ENCODE measurements around the gene MCC. TPM values are rescaled to one million over a fixed set of nuclear protein-coding genes. Genes with fewer than 3 reads are reported as not detected.
A peak's percentile ranks its signal among the peaks of the same experiment; 100 is the strongest.

MCC gene
- total RNA-seq, 2 experiments from 2014 or later, result 2.9 to 3.3 TPM

GRCh38 chr5:113162770-113163169, 325.5 kb downstream of the MCC start:
- H3K36me3 Mint-ChIP-seq (ENCODE audit: low read depth), result no peaks in the 10 kb centered on the region
- peaks cover 13% of the 10 kb centered on the region for H3K27me3 Mint-ChIP-seq
- no peaks in the 10 kb centered on the region for H3K9me3 Mint-ChIP-seq
- H3K27ac Mint-ChIP-seq, result no peak overlapping the region
- no peak for DNase-seq
- no peak overlapping the region for H3K4me3 Mint-ChIP-seq
- ChIA-PET POLR2A (no interaction called here), CTCF (no interaction called here)
- H3K4me1 Mint-ChIP-seq, result no peaks in the 10 kb centered on the region

DNA sequence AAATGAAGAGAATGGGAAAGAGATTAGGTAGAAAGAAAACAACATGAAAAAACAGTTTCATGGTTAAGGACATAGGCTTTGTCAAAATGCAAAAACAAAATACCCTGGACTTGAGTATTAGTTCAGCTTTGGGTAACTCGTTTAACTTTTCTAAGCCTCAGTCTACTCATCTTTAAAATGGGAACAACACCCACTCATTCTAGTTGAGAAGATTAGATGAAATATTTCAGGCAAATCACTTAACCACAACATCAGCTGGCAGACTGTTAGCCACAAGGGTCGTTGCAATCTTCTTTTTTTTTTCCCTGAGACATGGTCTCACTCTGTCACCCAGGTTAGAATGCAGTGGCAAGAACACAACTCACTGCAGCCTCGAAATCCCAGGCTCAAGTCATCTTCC, 326.0 kb downstream of the MCC start:
- ChIA-PET CTCF (no interaction called here), POLR2A (no interaction called here)
- H3K4me1 Mint-ChIP-seq, result no peaks in the 10 kb centered on the region
- no peak overlapping the region for H3K4me3 Mint-ChIP-seq
- H3K27ac Mint-ChIP-seq, result no peak overlapping the region
- H3K27me3 Mint-ChIP-seq, result peaks cover 13% of the 10 kb centered on the region
- no peaks in the 10 kb centered on the region for H3K9me3 Mint-ChIP-seq
- DNase-seq, result no peak
- no peaks in the 10 kb centered on the region for H3K36me3 Mint-ChIP-seq (ENCODE audit: low read depth)

DNA sequence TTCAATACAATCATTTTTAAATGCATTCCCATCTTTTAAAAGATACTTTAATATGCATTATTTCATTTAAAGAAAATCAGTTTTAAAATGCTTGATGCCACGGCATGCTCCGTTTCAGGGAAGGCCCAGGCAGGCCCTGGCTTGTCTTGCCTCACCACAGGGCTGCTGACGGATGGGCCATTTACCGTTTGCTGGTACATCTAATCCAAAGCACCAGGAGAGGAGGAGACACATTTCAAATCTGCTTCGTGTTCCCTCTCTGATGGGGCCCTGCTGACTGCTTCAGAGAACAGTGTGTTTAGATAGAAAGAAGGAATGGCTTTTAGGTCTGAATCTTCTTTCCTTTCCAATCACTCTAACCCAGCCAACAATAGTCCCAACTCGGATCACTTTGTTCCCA, 326.4 kb downstream of the MCC start:
- H3K4me1 Mint-ChIP-seq, result no peaks in the 10 kb centered on the region
- ChIA-PET CTCF (interaction anchor here (0.6 kb wide), 1 partner anchor 128 kb away, joined by 4 read pairs; no protein-coding TSS in a partner anchor), POLR2A (no interaction called here)
- DNase-seq, result no peak
- no peak overlapping the region for H3K27ac Mint-ChIP-seq
- H3K4me3 Mint-ChIP-seq, result no peak overlapping the region
- H3K9me3 Mint-ChIP-seq, result no peaks in the 10 kb centered on the region
- H3K36me3 Mint-ChIP-seq (ENCODE audit: low read depth), result no peaks in the 10 kb centered on the region
- H3K27me3 Mint-ChIP-seq, result peaks cover 9% of the 10 kb centered on the region

GRCh38 chr5:113157886-113158285, 330.4 kb downstream of the MCC start:
- Mint-ChIP-seq H3K27me3 (peaks cover 4% of the 10 kb centered on the region), H3K27ac (no peak overlapping the region), H3K9me3 (no peaks in the 10 kb centered on the region), H3K4me3 (no peak overlapping the region), H3K4me1 (no peaks in the 10 kb centered on the region), H3K36me3 (ENCODE audit: low read depth) (no peaks in the 10 kb centered on the region)
- ChIA-PET POLR2A (no interaction called here), CTCF (no interaction called here)
- no peak for DNase-seq

GRCh38 chr5:113156271-113156877, 331.9 kb downstream of the MCC start:
- DNase-seq, result no peak
- POLR2A ChIA-PET, result no interaction called here
- CTCF ChIA-PET, result no interaction called here
- Mint-ChIP-seq H3K36me3 (ENCODE audit: low read depth) (no peaks in the 10 kb centered on the region), H3K27ac (no peak overlapping the region), H3K4me3 (no peak overlapping the region), H3K4me1 (no peaks in the 10 kb centered on the region), H3K9me3 (no peaks in the 10 kb centered on the region), H3K27me3 (peaks cover 2% of the 10 kb centered on the region)

DNA sequence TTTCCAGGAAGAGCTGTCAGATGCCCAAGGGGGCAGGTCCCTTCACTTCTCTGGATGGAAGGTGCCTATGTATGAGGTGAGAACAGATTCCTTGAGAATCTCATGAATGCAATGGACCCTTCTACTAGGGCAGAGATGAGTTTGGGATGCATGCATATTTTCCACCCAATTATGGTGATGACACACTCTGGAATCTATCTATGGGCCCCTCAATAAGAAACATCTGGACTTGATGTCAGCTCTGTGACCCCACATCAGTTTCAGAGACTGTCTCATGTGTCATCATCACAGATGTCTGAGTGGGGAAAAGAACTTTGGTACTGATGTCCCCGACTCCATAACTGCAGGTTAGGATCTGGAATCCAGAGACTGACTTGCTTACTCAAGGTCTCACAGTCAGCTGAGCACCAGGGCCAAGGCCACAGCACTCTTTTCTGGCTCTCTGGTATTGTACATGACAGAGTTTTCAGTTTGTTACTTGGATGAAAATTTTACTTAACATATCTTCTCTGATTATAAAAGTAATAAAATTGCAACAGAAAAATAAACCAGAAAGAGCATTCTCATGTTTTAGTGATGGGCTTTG, 334.6 kb downstream of the MCC start:
- Mint-ChIP-seq H3K36me3 (ENCODE audit: low read depth) (no peaks in the 10 kb centered on the region), H3K27me3 (peaks cover 2% of the 10 kb centered on the region), H3K27ac (no peak overlapping the region), H3K4me3 (no peak overlapping the region), H3K4me1 (no peaks in the 10 kb centered on the region), H3K9me3 (no peaks in the 10 kb centered on the region)
- POLR2A ChIA-PET, result no interaction called here
- no peak for DNase-seq
- CTCF ChIA-PET, result interaction anchor here (1.5 kb wide), 1 partner anchor 43 kb away, joined by 3 read pairs; no protein-coding TSS in a partner anchor

DNA sequence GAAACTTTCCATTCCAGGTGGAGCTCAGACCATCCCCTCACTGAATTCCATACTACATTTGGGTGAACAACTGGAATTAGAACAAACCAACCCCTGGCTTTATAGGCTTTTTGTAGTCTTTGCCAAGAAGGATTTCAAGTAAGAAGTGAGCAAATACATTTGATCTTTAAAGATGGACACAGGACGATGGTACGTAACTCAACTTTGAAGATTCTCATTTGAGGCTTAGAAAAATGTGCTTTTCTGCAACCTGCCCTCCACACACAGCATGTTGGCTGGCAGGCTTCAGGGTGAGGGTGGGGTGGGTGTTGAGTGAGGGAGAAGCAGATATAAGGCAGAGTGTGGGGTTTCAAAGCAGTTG, 335.9 kb downstream of the MCC start:
- ChIA-PET POLR2A (no interaction called here), CTCF (no interaction called here)
- H3K27ac Mint-ChIP-seq, result no peak overlapping the region
- peaks cover 4% of the 10 kb centered on the region for H3K27me3 Mint-ChIP-seq
- no peak overlapping the region for H3K4me3 Mint-ChIP-seq
- no peaks in the 10 kb centered on the region for H3K4me1 Mint-ChIP-seq
- no peak for DNase-seq
- H3K9me3 Mint-ChIP-seq, result no peaks in the 10 kb centered on the region
- H3K36me3 Mint-ChIP-seq (ENCODE audit: low read depth), result no peaks in the 10 kb centered on the region

DNA sequence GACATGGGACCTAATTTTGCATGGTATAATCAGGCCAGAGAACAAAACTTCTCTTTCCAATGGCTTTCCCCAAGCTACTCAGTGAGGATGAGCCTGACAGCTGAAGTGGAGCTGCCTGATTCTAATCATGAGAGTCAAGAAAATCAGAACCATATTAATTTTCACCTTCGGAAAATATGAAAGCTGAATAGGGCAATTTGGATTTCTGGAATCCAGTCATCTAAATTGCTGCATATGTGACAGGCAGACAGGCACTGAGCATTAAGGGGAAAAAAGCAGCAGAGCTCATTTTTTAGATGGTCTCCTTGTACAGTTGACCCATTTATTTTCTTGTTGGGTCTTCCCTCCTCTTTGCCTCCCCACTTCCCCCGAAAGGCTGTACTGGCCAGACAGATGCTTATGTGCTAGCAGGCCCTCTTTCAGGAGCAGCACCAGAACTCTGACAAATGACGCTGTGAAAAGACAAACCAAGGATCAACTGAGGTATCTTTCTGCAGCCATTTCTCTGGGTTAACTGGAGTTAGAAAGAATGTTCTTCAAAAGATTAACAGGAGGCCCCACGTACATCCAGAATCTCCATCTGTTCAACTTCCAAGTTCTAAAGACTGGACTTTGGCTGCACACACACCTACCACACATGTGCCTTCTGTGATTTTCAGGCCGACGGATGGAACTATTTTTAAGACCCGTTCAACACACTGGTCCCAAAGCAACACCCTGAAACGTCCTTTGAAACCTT, 336.4 kb downstream of the MCC start:
- CTCF ChIA-PET, result no interaction called here
- Mint-ChIP-seq H3K27me3 (peaks cover 4% of the 10 kb centered on the region), H3K36me3 (ENCODE audit: low read depth) (no peaks in the 10 kb centered on the region), H3K27ac (no peak overlapping the region), H3K4me3 (no peak overlapping the region), H3K4me1 (no peaks in the 10 kb centered on the region), H3K9me3 (no peaks in the 10 kb centered on the region)
- POLR2A ChIA-PET, result no interaction called here
- no peak for DNase-seq

DNA sequence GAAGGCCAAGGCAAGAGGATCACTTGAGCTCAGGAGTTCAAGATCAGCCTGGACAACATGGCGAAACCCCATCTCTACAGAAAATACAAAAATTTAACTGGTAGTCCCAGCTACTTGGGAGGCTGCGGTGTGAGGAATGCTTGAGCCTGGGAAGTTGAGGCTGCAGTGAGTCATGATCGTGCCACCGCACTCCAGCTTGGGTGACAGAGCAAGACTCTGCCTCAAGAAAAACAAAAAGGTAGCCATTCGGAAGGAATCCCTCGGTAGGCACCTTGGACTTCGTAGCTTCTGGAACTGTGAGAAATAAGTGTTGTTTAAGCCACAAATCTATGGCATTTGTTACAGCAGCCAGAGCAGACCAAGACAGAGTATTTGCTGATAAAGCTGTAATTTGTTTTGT, 337.4 kb downstream of the MCC start:
- ChIA-PET CTCF (no interaction called here), POLR2A (no interaction called here)
- Mint-ChIP-seq H3K27me3 (peaks cover 4% of the 10 kb centered on the region), H3K36me3 (ENCODE audit: low read depth) (no peaks in the 10 kb centered on the region), H3K9me3 (no peaks in the 10 kb centered on the region), H3K27ac (no peak overlapping the region), H3K4me3 (no peak overlapping the region), H3K4me1 (no peaks in the 10 kb centered on the region)
- DNase-seq, result no peak

GRCh38 chr5:113150221-113150620, 338.0 kb downstream of the MCC start:
- no peaks in the 10 kb centered on the region for H3K36me3 Mint-ChIP-seq (ENCODE audit: low read depth)
- DNase-seq, result no peak
- H3K4me3 Mint-ChIP-seq, result no peak overlapping the region
- POLR2A ChIA-PET, result no interaction called here
- H3K27me3 Mint-ChIP-seq, result peaks cover 4% of the 10 kb centered on the region
- CTCF ChIA-PET, result no interaction called here
- H3K4me1 Mint-ChIP-seq, result no peaks in the 10 kb centered on the region
- H3K27ac Mint-ChIP-seq, result no peak overlapping the region
- H3K9me3 Mint-ChIP-seq, result no peaks in the 10 kb centered on the region

DNA sequence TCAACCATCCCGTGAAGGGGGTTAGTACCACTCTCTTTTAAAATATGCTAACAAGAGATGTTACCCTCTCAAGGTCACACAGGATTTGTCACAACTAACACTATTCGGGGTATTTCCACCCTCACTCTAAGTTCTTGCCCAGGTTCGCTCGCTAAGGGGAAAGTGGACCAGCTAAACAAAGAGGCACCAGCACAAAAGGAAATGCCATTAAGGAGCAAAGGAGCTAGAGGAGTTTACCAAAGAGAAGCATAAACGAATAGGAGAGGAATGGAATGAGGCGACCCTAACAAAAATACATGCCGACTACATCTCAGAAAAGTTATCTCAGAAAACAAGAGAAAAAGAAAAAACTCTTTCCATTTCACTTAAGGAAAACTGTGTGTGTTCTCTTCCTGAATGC, 340.7 kb downstream of the MCC start:
- ChIA-PET POLR2A (no interaction called here), CTCF (interaction anchor here (1.4 kb wide), 1 partner anchor 22 kb away, joined by 3 read pairs; no protein-coding TSS in a partner anchor)
- no peak overlapping the region for H3K27ac Mint-ChIP-seq
- no peaks in the 10 kb centered on the region for H3K9me3 Mint-ChIP-seq
- peaks cover 2% of the 10 kb centered on the region for H3K27me3 Mint-ChIP-seq
- H3K4me1 Mint-ChIP-seq, result no peaks in the 10 kb centered on the region
- DNase-seq, result no peak
- H3K36me3 Mint-ChIP-seq (ENCODE audit: low read depth), result no peaks in the 10 kb centered on the region
- no peak overlapping the region for H3K4me3 Mint-ChIP-seq

DNA sequence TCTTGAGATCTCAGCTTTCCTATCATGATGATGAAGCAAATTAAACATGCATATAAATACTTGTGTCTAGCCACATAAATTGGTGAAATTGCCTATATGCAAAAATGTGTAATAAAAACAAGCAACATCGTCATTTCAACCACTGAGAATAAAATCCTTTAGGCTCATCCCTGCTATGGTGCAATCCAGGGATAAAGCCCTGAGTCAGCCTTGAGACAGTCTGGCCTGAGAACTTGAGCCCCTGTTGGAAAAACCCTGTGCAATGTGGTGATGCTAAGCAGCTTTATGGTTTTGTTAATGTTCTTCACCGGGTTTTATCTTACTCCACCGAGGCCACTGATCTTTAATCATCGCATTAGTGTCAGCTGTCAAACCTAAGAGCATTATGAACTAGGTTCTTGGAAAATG, 341.1 kb downstream of the MCC start:
- ChIA-PET CTCF (interaction anchor here (1.4 kb wide), 1 partner anchor 21 kb away, joined by 3 read pairs; no protein-coding TSS in a partner anchor), POLR2A (no interaction called here)
- Mint-ChIP-seq H3K27me3 (peaks cover 2% of the 10 kb centered on the region), H3K36me3 (ENCODE audit: low read depth) (no peaks in the 10 kb centered on the region), H3K9me3 (no peaks in the 10 kb centered on the region), H3K4me3 (no peak overlapping the region), H3K4me1 (no peaks in the 10 kb centered on the region), H3K27ac (no peak overlapping the region)
- no peak for DNase-seq

DNA sequence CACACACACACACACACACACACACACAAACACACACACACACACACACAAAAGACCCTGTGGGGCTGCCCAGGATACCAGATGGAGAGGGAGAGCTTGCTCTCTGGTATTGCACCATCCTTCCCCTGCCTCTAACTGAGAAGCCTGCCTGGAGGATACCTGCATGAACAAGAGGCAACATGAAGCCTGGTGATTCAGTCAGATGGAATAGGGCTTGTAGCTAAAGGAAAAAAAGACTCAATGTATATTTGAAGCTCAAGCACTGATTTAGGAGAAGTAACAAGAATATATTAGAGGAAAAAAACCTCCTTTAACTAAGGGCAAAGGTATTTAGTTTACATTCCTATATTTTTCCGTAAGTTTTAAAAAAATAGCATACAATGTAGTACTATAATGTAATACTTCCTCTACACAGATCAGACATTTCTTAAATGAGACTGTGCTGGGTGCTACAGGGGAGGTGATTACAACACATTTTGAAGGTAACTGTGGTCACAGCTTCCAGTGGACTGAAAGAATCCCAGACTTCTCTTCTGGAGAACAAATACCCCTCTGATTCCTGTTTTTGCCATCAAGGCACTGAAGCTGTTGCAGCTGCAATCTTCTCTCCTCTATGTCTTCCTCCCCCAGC, 342.4 kb downstream of the MCC start:
- DNase-seq, result no peak
- Mint-ChIP-seq H3K36me3 (ENCODE audit: low read depth) (no peaks in the 10 kb centered on the region), H3K27me3 (peaks cover 2% of the 10 kb centered on the region), H3K27ac (peak overlapping the region; percentile 32), H3K4me1 (no peaks in the 10 kb centered on the region), H3K4me3 (no peak overlapping the region), H3K9me3 (no peaks in the 10 kb centered on the region)
- ChIA-PET POLR2A (no interaction called here), CTCF (interaction anchor here (1.4 kb wide), 1 partner anchor 20 kb away, joined by 3 read pairs; no protein-coding TSS in a partner anchor)

Data from activated CD4-positive, alpha-beta T cell treated with anti-CD3 and anti-CD28 coated beads, Interleukin-2, amount 10 ng/mL, durations not matched to agents 7 days and 5 days (primary cell).